GM18858 (cell line): Measurements from ENCODE around the gene SPG7.

Source experiments
- ATAC-seq: cut with Tn5 transposase; IDR thresholded peaks from one replicate; pipeline ENCODE4 v1.9.1; 2021; ENCODE audit not compliant: unreplicated experiment

The SPG7 gene

DNA sequence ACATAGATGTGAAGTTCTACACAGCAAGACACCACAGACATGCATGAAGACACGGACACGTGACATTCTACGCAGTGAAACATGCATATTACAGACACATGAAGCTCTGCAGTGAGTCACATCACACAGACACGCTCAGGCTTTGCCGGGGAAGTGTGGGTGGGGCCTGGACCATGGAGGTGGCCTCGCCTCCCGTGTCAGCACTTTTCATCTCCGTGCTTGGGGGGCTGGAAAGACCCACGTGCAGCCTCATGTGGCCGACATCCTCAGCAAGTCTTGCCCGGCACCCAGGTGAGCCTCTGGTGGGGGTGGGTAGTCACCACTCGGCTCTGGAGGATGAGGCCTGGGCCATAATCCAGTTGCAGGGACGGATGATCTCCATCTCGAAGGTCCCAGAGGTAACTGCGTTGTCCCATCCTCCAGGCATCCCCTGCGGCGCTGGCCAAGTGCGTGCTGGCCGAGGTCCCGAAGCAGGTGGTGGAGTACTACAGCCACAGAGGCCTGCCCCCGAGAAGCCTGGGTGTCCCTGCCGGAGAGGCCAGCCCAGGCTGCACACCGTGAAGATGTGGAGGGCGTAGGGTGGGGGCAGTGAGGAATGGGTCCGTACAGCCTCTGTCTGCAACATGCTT is 88.0 kb downstream of the SPG7 start:
- no peak for ATAC-seq

DNA sequence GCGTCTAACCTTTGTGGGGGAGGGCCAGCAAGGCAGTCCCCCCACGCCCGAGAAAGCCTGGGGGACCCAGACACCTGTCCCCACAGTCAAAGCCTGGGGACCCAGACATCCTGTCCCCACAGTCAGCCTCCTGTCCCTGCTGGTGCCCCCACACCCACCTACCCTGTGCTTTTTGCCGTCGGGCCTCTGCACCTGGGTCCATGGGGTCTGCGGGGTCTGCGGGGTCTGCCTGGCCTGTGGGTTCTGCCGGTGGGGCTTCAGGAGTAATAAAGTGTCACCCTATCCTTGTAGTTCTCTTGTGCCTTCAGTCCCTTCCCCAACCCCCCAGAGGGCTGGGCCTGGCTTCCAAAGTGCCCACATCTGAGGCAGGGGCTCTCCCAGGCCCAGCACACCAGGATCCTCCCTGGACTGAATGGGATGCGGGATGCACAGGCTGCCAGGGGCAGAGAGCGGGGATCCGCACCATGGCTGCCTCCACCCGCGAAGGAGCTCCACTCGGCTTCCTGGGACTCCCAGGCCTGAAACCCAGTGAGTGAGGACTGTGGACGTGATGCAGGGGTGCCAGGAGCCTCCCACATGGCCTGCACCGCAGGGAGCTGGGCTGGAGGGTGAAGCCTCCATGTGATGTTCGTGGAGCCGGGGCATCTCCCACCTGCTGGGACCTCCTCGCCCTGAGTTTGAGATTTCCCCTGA is 88.9 kb downstream of the SPG7 start:
- ATAC-seq, result no peak

DNA sequence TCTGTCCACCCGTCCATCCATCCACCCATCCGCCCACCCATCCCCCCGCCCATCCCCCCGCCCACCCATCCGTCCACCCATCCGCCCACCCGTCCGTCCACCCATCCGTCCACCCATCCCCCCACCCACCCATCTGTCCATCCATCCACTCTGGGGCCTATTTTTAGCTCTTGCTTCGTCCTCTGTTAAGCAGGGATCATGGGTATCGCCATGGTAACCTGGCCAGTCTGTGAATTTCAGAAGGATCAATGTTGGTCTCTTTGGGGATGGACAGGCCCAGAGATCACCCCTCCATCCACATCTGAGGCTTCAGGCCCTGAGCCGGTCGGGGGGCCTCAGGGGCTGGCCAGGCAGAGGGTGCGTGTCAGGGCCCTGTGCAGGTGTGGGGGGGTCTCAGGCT is 90.0 kb downstream of the SPG7 start:
- ATAC-seq, result no peak

DNA sequence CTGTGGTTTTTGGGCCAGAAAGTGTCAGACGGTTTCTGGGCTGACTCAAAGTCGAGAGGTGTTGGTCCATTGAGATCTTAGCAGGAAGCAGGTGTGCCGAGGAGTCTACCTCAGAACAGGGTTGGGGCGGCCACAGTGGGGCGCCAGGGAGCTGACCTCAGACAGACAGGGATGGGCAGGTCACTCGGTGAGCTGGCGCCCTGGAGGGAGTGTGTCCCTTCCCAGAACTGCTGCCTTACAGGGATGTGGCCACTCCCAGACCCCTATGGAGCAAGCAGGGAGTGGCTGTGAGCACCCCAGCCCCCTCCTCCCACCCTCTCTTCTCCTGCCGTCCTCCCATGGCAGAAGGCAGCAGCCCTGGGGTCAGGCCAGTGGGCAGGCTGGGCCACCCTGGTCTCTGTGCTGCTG is 91.3 kb downstream of the SPG7 start:
- no peak for ATAC-seq

DNA sequence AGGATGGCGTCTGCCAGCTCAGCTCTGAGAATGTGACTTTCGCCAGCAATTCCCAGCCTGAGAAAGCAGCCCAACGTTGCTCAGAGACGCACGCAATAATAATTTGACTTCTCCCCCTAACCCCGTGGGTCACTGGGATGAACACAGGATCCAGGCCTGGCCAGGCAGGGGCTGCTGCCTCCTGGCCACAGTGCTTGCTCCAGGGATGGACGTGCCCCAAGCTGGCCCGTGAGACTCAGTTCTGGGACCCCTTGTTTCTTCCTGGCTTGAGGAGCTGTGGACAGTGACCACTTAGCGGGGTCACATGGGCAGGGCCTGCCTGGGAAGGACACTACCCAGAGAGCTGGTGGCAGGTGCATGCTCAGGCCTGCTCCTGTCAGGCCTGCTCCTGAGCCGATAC is 91.7 kb downstream of the SPG7 start:
- no peak for ATAC-seq

DNA sequence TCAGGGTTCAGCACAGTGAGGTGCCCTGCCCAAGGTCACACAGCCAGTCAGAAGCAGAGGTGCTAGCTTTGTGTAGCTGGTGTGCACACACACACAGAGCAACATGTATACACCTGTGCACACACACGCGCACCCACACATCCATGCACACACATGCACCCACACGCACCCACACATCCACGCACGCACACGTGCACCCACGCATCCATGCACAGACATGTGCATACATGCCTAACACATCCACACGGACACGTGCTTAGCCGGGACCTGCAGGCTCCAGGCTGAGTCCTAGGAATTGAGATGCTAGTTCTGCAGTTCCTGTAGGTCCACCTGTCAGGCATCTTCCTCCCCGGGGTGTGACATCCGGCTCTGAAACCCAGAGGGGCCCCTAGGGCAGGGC is 92.2 kb downstream of the SPG7 start:
- no peak for ATAC-seq

DNA sequence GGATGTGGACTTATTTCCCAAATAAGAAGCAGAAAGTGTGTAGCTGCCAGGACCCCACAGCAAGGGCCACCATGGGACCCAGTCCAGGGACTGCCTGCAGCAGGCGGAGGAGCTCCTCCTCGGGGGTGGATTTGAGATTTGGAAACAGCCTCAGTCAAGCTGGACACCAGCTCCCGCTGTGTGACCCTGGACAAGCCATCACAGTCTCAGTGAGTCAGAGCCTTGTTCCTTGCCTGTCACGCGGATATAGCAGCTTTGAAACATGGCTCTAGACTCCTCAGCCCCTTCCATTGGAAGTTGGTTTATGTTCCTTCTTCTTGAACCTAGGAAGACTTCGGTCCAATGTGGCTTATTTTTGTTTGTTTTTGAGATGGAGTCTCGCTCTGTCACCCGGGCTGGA is 92.8 kb downstream of the SPG7 start:
- ATAC-seq, result no peak

DNA sequence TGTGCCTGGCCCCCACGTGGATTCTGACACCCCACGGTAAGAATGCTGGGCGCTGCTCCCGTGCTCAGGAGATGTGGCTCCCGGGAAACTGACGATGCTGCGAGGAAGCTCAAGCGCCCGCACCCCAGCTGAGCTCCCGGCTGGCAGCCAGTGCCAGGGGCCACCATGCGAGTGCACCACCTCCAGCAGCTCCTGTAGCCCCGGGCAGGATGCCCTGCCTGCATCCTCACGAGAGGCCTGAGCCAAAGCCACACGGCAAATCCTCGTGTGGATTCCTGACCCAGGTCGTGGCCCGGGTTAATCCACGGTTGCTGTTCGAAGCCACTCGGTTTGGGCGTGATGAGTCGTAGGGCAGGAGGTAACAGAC is 93.7 kb downstream of the SPG7 start:
- ATAC-seq, result no peak

DNA sequence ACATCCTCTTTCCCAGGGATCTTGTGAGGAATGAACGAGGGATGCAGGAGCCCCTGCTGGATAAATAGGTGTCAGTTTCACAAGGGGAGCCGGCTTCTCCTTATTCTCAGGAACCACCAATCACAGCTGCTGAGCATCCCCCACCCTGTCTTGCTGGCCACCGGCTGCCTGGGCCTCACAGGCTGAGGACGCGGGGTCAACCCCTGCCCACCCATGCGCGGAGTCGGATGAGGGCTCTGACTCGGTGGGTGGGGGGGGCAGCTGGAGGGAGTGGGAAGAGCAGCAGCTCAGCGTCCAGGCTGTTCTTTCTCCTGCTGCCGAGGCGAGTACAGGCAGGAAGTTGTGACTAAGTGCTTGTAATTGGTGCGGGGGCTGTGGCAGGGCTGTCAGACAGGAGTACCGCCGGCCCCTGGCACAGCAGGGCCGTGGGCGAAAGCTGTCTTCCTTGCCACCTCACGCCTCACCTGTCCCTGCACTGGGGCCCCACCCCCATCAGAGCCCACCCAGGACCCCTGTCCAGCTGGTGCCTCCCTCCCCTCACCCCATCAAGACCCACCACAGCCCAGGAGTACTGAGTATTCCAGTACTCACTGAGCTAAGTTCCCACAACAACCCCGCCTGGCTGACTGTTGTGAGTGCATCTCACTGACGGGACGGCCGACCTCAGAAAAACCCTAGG is 94.2 kb downstream of the SPG7 start:
- ATAC-seq, result no peak

DNA sequence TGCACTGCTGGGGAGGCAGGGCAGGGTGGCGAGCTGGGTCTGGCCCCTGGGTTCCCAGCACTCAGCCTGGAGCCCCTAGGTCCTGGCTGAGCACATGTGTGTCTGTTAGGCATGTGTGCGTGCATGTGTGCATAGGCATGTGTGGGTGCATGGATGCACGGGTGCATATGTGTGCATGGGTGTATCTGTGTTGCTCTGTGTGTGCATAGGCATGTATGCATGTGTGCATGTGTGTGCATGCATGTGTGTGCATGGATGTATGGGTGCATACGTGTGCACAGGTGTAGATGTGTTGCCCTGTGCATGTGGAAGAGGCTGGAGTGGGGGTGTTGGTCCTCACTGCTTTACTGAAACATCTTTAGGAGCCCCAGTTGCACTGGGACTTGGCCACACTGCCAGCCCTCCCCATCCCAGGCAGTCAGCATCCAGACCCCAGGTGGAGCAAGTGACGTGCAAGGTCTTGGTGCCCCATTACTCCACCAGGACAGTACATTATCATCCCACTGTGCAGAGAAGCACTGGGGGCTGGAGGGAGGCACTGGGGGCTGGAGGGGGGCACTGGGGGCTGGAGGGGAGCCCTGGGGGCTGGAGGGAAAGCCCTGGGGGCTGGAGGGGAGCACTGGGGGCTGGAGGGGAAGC is 94.9 kb downstream of the SPG7 start:
- no peak for ATAC-seq

DNA sequence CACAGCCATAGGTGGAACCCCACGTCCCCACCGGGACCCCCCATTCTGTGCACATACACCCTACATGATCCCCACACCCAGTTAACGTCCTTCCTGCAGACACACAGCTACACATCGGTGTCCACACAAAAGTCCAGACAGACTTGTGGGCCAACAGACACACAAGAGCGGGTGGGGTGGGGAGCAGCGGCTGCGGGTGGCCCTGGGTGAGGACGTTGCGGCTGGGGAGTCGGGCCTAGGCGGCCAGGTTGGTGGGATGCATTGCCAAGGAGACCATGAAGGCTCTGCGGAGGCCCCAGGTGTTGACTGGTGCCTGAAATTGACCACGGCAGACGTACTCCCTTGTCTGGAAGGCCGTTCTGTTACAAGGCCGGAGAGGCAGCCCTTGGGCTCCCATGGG is 96.6 kb downstream of the SPG7 start:
- ATAC-seq, result no peak

DNA sequence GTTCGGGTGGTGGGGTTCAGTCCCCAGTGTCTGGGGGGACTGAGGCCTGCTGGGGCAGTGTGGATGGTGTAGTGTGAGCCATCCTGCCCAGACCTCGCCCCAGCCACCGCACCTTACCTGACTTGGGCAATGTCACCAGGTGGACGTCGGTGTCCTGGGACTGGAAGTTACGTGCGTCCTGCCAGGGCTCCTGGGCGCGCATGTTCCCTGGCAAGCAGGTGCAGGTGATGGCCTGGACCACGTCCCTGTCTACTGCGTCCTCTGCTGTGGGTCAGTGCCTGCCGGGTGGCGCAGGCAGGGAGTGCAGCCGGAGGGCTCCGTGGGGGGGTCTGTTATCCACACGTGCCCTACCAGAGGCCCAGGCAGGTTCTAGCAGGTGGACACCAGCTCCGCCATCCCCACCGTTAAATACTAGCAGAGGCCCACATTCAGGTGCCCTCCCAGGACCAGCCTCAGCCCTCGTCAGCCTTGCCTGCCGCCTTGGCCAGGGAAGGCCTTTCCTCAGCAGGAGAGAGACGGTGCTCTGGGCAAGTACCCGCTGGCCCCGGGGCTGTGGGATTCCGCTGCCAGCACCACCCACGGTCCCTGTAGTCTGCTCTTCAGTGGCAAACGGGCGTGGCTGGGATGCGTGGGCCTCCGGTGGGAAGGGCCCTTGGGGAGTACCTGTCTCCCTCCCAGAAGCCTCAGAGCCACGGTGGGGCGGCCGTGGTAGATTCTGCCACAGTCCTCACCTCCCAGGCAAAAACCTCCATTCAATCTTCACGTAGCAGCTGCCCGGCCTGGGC is 97.2 kb downstream of the SPG7 start:
- ATAC-seq, result no peak

DNA sequence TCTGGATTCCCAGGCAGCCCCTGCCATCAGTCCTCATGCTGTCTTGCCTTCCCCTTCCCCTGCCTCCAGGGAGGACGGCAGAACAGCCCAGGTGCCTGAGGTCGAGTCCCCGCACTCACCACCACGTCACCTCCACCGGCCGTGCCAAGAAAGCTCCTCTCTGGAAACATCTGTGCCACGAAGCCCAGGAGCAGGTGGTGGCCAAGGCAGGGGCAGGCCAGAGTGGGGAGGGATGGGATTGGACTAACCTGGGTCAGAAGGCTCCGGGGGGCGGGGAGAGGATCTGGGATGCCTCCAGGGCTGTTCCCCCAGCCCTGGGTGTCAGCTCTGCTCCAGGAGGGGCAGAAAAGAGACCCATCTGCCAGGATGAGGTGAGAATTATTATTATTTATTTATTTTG is 97.8 kb downstream of the SPG7 start:
- ATAC-seq, result no peak
